Activated naive CD8-positive, alpha-beta T cell treated with anti-CD3 and anti-CD28 coated beads for 36 hours (primary cell): ENCODE data around the gene EPS8L1. TPM values are rescaled to one million over a fixed set of nuclear protein-coding genes. Genes with fewer than 3 reads are reported as not detected.

Source experiments
- DNase-seq: peaks from one replicate; pipeline ENCODE4 v3.0.0; 2021
- H3K27ac Mint-ChIP-seq: one replicate; pipeline ENCODE4 v1.8.0; 2022; ENCODE audit warnings: mild to moderate bottlenecking, moderate library complexity, mixed read lengths
- H3K27me3 Mint-ChIP-seq: one replicate; pipeline ENCODE4 v1.8.0; 2022; ENCODE audit warnings: mild to moderate bottlenecking, mixed read lengths
- H3K36me3 Mint-ChIP-seq: one replicate; pipeline ENCODE4 v1.8.0; 2021; ENCODE audit warnings: mild to moderate bottlenecking, mixed read lengths
- H3K4me1 Mint-ChIP-seq: one replicate; pipeline ENCODE4 v1.8.0; 2021; ENCODE audit warnings: mixed read lengths
- H3K4me3 Mint-ChIP-seq: one replicate; pipeline ENCODE4 v1.8.0; 2022; ENCODE audit warnings: mild to moderate bottlenecking, moderate library complexity, mixed read lengths
- H3K9me3 Mint-ChIP-seq: one replicate; pipeline ENCODE4 v1.8.0; 2022; ENCODE audit warnings: mixed read lengths
- total RNA-seq, 2 experiments: library from RNA; stranded (reverse); gene quantifications; one replicate each; pipeline ENCODE4 v1.2.3, GENCODE V29; 2021

Gene EPS8L1
- total RNA-seq, 2 experiments from 2014 or later = 1.3 to 1.5 TPM

GRCh38 chr19:55082020-55082851 lies 6.6 kb downstream of the EPS8L1 start:
- H3K36me3 Mint-ChIP-seq = peaks cover 2% of the 10 kb centered on the region
- peaks cover 20% of the 10 kb centered on the region for H3K4me1 Mint-ChIP-seq
- no peak overlapping the region for H3K4me3 Mint-ChIP-seq
- peaks cover 4% of the 10 kb centered on the region for H3K9me3 Mint-ChIP-seq
- H3K27me3 Mint-ChIP-seq = peaks cover 77% of the 10 kb centered on the region
- DNase-seq = peak; percentile 57
- H3K27ac Mint-ChIP-seq = no peak overlapping the region

GRCh38 chr19:55083004-55083850 lies 7.6 kb downstream of the EPS8L1 start:
- Mint-ChIP-seq H3K4me3 (no peak overlapping the region), H3K36me3 (peaks cover 10% of the 10 kb centered on the region), H3K27me3 (peaks cover 87% of the 10 kb centered on the region), H3K4me1 (peaks cover 30% of the 10 kb centered on the region), H3K27ac (no peak overlapping the region), H3K9me3 (peaks cover 4% of the 10 kb centered on the region)
- no peak for DNase-seq

GRCh38 chr19:55084416-55084815 lies 8.7 kb downstream of the EPS8L1 start:
- Mint-ChIP-seq H3K36me3 (peaks cover 16% of the 10 kb centered on the region), H3K27me3 (peaks cover 94% of the 10 kb centered on the region), H3K27ac (no peak overlapping the region), H3K9me3 (peaks cover 4% of the 10 kb centered on the region), H3K4me3 (no peak overlapping the region), H3K4me1 (peaks cover 37% of the 10 kb centered on the region)
- DNase-seq = no peak

- peaks cover 83% of the 10 kb centered on the region for H3K27me3 Mint-ChIP-seq
Observed at GRCh38 chr19:55085923-55086715, 10.4 kb downstream of the EPS8L1 start.

GRCh38 chr19:55086730-55087541 lies 11.3 kb downstream of the EPS8L1 start:
- Mint-ChIP-seq H3K9me3 (no peaks in the 10 kb centered on the region), H3K27me3 (peaks cover 74% of the 10 kb centered on the region), H3K36me3 (peaks cover 29% of the 10 kb centered on the region), H3K4me3 (peak overlapping the region; percentile 55), H3K27ac (no peak overlapping the region), H3K4me1 (peaks cover 23% of the 10 kb centered on the region)
- peak; percentile 66 for DNase-seq

More at GRCh38 chr19:55085923-55086715, 10.4 kb downstream of the EPS8L1 start:
- no peaks in the 10 kb centered on the region for H3K9me3 Mint-ChIP-seq
- H3K36me3 Mint-ChIP-seq = peaks cover 29% of the 10 kb centered on the region
- peaks cover 25% of the 10 kb centered on the region for H3K4me1 Mint-ChIP-seq
- DNase-seq = no peak
- H3K27ac Mint-ChIP-seq = no peak overlapping the region
- H3K4me3 Mint-ChIP-seq = no peak overlapping the region

- Mint-ChIP-seq H3K4me1 (peaks cover 21% of the 10 kb centered on the region), H3K9me3 (no peaks in the 10 kb centered on the region), H3K4me3 (peak overlapping the region; percentile 55), H3K27ac (no peak overlapping the region), H3K36me3 (peaks cover 29% of the 10 kb centered on the region), H3K27me3 (peaks cover 69% of the 10 kb centered on the region)
- no peak for DNase-seq
Observed at GRCh38 chr19:55087542-55087901, 11.9 kb downstream of the EPS8L1 start.

- no peak overlapping the region for H3K27ac Mint-ChIP-seq
- H3K9me3 Mint-ChIP-seq = no peaks in the 10 kb centered on the region
- no peak for DNase-seq
- peaks cover 63% of the 10 kb centered on the region for H3K27me3 Mint-ChIP-seq
- H3K36me3 Mint-ChIP-seq = peaks cover 29% of the 10 kb centered on the region
- H3K4me3 Mint-ChIP-seq = no peak overlapping the region
- peaks cover 18% of the 10 kb centered on the region for H3K4me1 Mint-ChIP-seq
Observed at GRCh38 chr19:55088021-55088451, 12.4 kb downstream of the EPS8L1 start.

GRCh38 chr19:55088543-55089341 lies 13.1 kb downstream of the EPS8L1 start:
- Mint-ChIP-seq H3K27ac (no peak overlapping the region), H3K27me3 (peaks cover 56% of the 10 kb centered on the region), H3K9me3 (no peaks in the 10 kb centered on the region), H3K4me1 (peaks cover 18% of the 10 kb centered on the region), H3K4me3 (no peak overlapping the region), H3K36me3 (peaks cover 29% of the 10 kb centered on the region)
- peak; percentile 76 for DNase-seq

GRCh38 chr19:55089342-55089944 lies 13.8 kb downstream of the EPS8L1 start:
- Mint-ChIP-seq H3K27ac (no peak overlapping the region), H3K4me1 (peaks cover 18% of the 10 kb centered on the region), H3K27me3 (peaks cover 50% of the 10 kb centered on the region), H3K36me3 (peaks cover 29% of the 10 kb centered on the region), H3K9me3 (no peaks in the 10 kb centered on the region), H3K4me3 (no peak overlapping the region)
- DNase-seq = no peak

- Mint-ChIP-seq H3K4me3 (no peak overlapping the region), H3K27me3 (peaks cover 40% of the 10 kb centered on the region), H3K9me3 (no peaks in the 10 kb centered on the region), H3K36me3 (peaks cover 36% of the 10 kb centered on the region), H3K4me1 (peaks cover 18% of the 10 kb centered on the region), H3K27ac (no peak overlapping the region)
- DNase-seq = no peak
Observed at GRCh38 chr19:55090564-55090963, 14.9 kb downstream of the EPS8L1 start.

- H3K4me1 Mint-ChIP-seq = peaks cover 18% of the 10 kb centered on the region
- no peak overlapping the region for H3K27ac Mint-ChIP-seq
- peaks cover 33% of the 10 kb centered on the region for H3K27me3 Mint-ChIP-seq
- no peaks in the 10 kb centered on the region for H3K9me3 Mint-ChIP-seq
- no peak for DNase-seq
- H3K4me3 Mint-ChIP-seq = no peak overlapping the region
- peaks cover 36% of the 10 kb centered on the region for H3K36me3 Mint-ChIP-seq
Observed at GRCh38 chr19:55091126-55091910, 15.6 kb downstream of the EPS8L1 start.

GRCh38 chr19:55091955-55092354 lies 16.3 kb downstream of the EPS8L1 start:
- H3K4me1 Mint-ChIP-seq = peaks cover 18% of the 10 kb centered on the region
- DNase-seq = no peak
- H3K36me3 Mint-ChIP-seq = peaks cover 36% of the 10 kb centered on the region
- no peak overlapping the region for H3K27ac Mint-ChIP-seq
- H3K9me3 Mint-ChIP-seq = no peaks in the 10 kb centered on the region
- H3K4me3 Mint-ChIP-seq = no peak overlapping the region
- H3K27me3 Mint-ChIP-seq = peaks cover 30% of the 10 kb centered on the region
